GM12878 (cell line): ENCODE results near the gene HPGD. TPM values are rescaled to one million over a fixed set of nuclear protein-coding genes. Genes with fewer than 3 reads are reported as not detected.

Source experiments
- ATAC-seq: fragments of 200-7000 bp; cut with Tn5 transposase; 3 replicates; pipeline ENCODE4 v1.9.1; 2020; ENCODE audit warnings: mild to moderate bottlenecking, moderate library complexity
- BruUV-seq: library from RNA; stranded (reverse); fragments of 400-500 nt; replicated peaks from 2 replicates; lab custom pipeline; 2021; lab: Mats Ljungman, UMichigan
- CTCF ChIA-PET: fragments of 300-600 bp; sonication (Branson Sonifier 250); formaldehyde crosslinking; extraction: SDS; loops from one replicate; lab custom pipeline; 2021; ENCODE audit warnings: inconsistent platforms; lab: Yijun Ruan, JAX
- POLR2A ChIA-PET: fragments of 350-600 bp; formaldehyde crosslinking; extraction: SDS; loops from one replicate; lab custom pipeline; 2021; ENCODE audit warnings: inconsistent platforms; lab: Charles Lee
- RAD21 ChIA-PET: fragments of 300-600 bp; sonication (Branson Sonifier 250); formaldehyde crosslinking; loops from one replicate; lab custom pipeline; 2023; ENCODE audit warnings: antibody characterized with exemption; ENCODE audit not compliant: unreplicated experiment; lab: Charles Lee
- SMC1A ChIA-PET: fragments of 300-600 bp; sonication (Branson Sonifier 250); formaldehyde crosslinking; loops from one replicate; lab custom pipeline; 2023; ENCODE audit not compliant: unreplicated experiment, uncharacterized antibody; lab: Charles Lee
- DNase-seq: peaks from one replicate; pipeline ENCODE4 v3.0.0-alpha.2; 2011; ENCODE audit warnings: low read depth, low spot score
- FAIRE-seq: peaks from 3 replicates; lab custom pipeline; 2011; peaks lifted over from hg19 to GRCh38; lab: Jason Lieb, UNC
- H2AFZ ChIP-seq: 2 replicates; pipeline ENCODE4 v1.6.0; 2011; ENCODE audit warnings: low read depth, low read length, control low read depth; ENCODE audit not compliant: control insufficient read depth
- H3K27ac ChIP-seq: 2 replicates; pipeline ENCODE4 v1.5.1; 2011; ENCODE audit warnings: control low read depth; ENCODE audit not compliant: control insufficient read depth, insufficient read depth
- H3K27me3 ChIP-seq, 2 experiments: replicated peaks in 1 of 2; 2 replicates each; pipeline versions ENCODE4 v1.6.0 to v1.6.1; 2011; ENCODE audit warnings: low read length in 1 of 2; ENCODE audit not compliant: control insufficient read depth in 2 of 2, insufficient read depth in 2 of 2
- H3K36me3 ChIP-seq, 2 experiments: 2 replicates each; pipeline ENCODE4 v1.5.1; 2011; ENCODE audit warnings: low read length in 1 of 2; ENCODE audit not compliant: control insufficient read depth in 2 of 2, insufficient read depth in 2 of 2
- H3K4me1 ChIP-seq: 2 replicates; pipeline ENCODE4 v1.6.1; 2011; ENCODE audit warnings: mild to moderate bottlenecking, low read length, moderate library complexity, mixed read lengths; ENCODE audit not compliant: control insufficient read depth, insufficient read depth
- H3K4me2 ChIP-seq: 2 replicates; pipeline ENCODE4 v1.6.0; 2011; ENCODE audit warnings: control low read depth; ENCODE audit not compliant: control insufficient read depth, insufficient read depth
- H3K4me3 ChIP-seq: fragments of 200-600 bp; sonication (generic); 2 replicates; pipeline ENCODE4 v1.5.1; 2016
- H3K79me2 ChIP-seq: 2 replicates; pipeline ENCODE4 v1.6.0; 2011; ENCODE audit warnings: low read length; ENCODE audit not compliant: control insufficient read depth, insufficient read depth
- H3K9ac ChIP-seq: 2 replicates; pipeline ENCODE4 v1.8.0; 2011; ENCODE audit warnings: low read length, control low read depth, mixed read lengths; ENCODE audit not compliant: control insufficient read depth, insufficient read depth
- H3K9me3 ChIP-seq: replicated peaks from 3 replicates; pipeline ENCODE4 v1.5.1; 2011; ENCODE audit warnings: mild to moderate bottlenecking, low read length; ENCODE audit not compliant: control insufficient read depth, insufficient read depth
- H4K20me1 ChIP-seq: 2 replicates; pipeline ENCODE4 v1.6.0; 2011; ENCODE audit not compliant: control insufficient read depth, insufficient read depth
- EED ChIP-seq: sonication (generic); IDR thresholded peaks from 2 replicates; pipeline ENCODE4 v1.6.1; 2016; ENCODE audit warnings: antibody characterized with exemption, low read depth
- FOXM1 ChIP-seq: IDR thresholded peaks from 2 replicates; pipeline ENCODE4 v1.6.1; 2012; ENCODE audit warnings: low read depth, mild to moderate bottlenecking, inconsistent platforms, low read length, moderate library complexity
- RB1 ChIP-seq: fragments of 450-650 bp; formaldehyde crosslinking; IDR thresholded peaks from 2 replicates; pipeline ENCODE4 v1.6.1; 2017; ENCODE audit warnings: mild to moderate bottlenecking, borderline replicate concordance
- SMARCA5 ChIP-seq: fragments of 450-650 bp; IDR thresholded peaks from 2 replicates; pipeline ENCODE4 v1.6.1; 2017; ENCODE audit warnings: mild to moderate bottlenecking
- YBX1 ChIP-seq: fragments of 450-650 bp; IDR thresholded peaks from 2 replicates; pipeline ENCODE4 v1.6.1; 2016; ENCODE audit warnings: antibody characterized with exemption
- ZBED1 ChIP-seq: IDR thresholded peaks from 2 replicates; pipeline ENCODE4 v1.6.1; 2016; ENCODE audit warnings: borderline replicate concordance
- WGBS: methylation state at CpG from one replicate; pipeline ENCODE4 v1.1.6; 2016; ENCODE audit warnings: low lambda C conversion rate; ENCODE audit not compliant: insufficient replicate concordance, insufficient coverage; ENCODE audit errors: missing lambda C conversion rate; 5-methylcytosine and 5-hydroxymethylcytosine counted together
- in situ Hi-C: fragments of 300-500 bp; cut with MboI; formaldehyde crosslinking; loops from 9 replicates; pipeline ENCODE4 v1.14.3; 2018; ENCODE audit warnings: mixed read lengths
- intact Hi-C: fragments of 100-400 bp; cut with micrococcal nuclease; formaldehyde crosslinking; loops from one replicate; pipeline ENCODE4 v1.14.2; 2022; ENCODE audit not compliant: unreplicated experiment
- polyA plus RNA-seq, 11 experiments: library from polyadenylated mRNA; depleted of rRNA in 4 of 11; unstranded in 6 of 11; stranded (reverse) in 5 of 11; fragments of >200 nt; fragmentation: Nextera tagmentation in 4 of 11; fragmentation: Illumina TruSeq in 1 of 11; extraction: Ambion mirVana in 4 of 11; extraction: Trizol in 1 of 11; gene quantifications; 1 replicate in 1 of 11; 2 replicates in 10 of 11; pipeline versions ENCODE4 v1.2.1 to v1.2.3, GENCODE V29; 2011 to 2016; ENCODE audit warnings: inconsistent platforms in 2 of 11, missing spikeins in 2 of 11, low read depth in 1 of 11
- total RNA-seq, 4 experiments: library from RNA; depleted of rRNA in 3 of 4; stranded (reverse); fragments of >200 nt in 3 of 4; fragmentation: Illumina TruSeq in 1 of 4; extraction: Trizol in 1 of 4; gene quantifications; 2 replicates each; pipeline versions ENCODE4 v1.2.1 to v1.2.3, GENCODE V29; 2013 to 2021
- TF ChIP-seq, protein P1 (sequence below): fragments of 450-650 bp; conservative IDR thresholded peaks from 2 replicates; pipeline ENCODE4 v1.6.1; 2017; ENCODE audit warnings: mild to moderate bottlenecking, moderate library complexity
- TF ChIP-seq, protein P2 (sequence below): fragments of 450-650 bp; IDR thresholded peaks from 2 replicates; pipeline ENCODE4 v1.6.1; 2017; ENCODE audit warnings: borderline replicate concordance
- TF ChIP-seq, protein P3 (sequence below): IDR thresholded peaks from 2 replicates; pipeline ENCODE4 v1.6.1; 2011; ENCODE audit warnings: borderline replicate concordance, low read depth, mild to moderate bottlenecking, moderate library complexity, low read length; ENCODE audit not compliant: insufficient read depth, poor library complexity, severe bottlenecking

Gene HPGD
- total and polyA plus RNA-seq, 10 of the 15 experiments (the other 5 are each of a cell fraction or from before 2014, with no cell fraction given), result 0.07 to 0.41 (median 0.24) TPM; not detected in 7

DNA sequence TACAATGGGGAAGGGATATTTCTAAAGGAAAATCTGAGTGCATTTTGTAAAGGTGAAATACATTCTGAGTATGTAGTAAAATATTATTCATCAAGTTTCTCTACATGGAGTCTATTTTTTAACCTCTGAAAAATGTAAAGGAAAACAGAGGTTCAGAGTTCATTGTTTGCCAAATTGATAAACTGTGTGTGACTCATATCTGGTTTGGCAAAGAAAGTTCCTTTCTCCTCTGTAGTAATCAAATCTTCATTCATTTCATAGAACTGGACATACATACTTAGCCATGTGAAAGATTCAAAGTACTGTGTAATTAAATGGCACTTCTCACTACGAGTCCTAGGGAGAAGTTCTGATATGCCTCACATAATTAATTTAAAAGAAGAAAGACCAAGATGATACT, 61.6 kb downstream of the HPGD start:
- no peak overlapping the region for H2AFZ ChIP-seq
- no TSS peak for BruUV-seq
- no peak for FAIRE-seq
- no peak for TF ChIP-seq ZBED1
- TF ChIP-seq, protein P1, sequence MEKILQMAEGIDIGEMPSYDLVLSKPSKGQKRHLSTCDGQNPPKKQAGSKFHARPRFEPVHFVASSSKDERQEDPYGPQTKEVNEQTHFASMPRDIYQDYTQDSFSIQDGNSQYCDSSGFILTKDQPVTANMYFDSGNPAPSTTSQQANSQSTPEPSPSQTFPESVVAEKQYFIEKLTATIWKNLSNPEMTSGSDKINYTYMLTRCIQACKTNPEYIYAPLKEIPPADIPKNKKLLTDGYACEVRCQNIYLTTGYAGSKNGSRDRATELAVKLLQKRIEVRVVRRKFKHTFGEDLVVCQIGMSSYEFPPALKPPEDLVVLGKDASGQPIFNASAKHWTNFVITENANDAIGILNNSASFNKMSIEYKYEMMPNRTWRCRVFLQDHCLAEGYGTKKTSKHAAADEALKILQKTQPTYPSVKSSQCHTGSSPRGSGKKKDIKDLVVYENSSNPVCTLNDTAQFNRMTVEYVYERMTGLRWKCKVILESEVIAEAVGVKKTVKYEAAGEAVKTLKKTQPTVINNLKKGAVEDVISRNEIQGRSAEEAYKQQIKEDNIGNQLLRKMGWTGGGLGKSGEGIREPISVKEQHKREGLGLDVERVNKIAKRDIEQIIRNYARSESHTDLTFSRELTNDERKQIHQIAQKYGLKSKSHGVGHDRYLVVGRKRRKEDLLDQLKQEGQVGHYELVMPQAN, result no peak
- TF ChIP-seq EED, result no peak
- TF ChIP-seq, protein P2, sequence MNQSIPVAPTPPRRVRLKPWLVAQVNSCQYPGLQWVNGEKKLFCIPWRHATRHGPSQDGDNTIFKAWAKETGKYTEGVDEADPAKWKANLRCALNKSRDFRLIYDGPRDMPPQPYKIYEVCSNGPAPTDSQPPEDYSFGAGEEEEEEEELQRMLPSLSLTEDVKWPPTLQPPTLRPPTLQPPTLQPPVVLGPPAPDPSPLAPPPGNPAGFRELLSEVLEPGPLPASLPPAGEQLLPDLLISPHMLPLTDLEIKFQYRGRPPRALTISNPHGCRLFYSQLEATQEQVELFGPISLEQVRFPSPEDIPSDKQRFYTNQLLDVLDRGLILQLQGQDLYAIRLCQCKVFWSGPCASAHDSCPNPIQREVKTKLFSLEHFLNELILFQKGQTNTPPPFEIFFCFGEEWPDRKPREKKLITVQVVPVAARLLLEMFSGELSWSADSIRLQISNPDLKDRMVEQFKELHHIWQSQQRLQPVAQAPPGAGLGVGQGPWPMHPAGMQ, result no peak
- TF ChIP-seq, protein P3, sequence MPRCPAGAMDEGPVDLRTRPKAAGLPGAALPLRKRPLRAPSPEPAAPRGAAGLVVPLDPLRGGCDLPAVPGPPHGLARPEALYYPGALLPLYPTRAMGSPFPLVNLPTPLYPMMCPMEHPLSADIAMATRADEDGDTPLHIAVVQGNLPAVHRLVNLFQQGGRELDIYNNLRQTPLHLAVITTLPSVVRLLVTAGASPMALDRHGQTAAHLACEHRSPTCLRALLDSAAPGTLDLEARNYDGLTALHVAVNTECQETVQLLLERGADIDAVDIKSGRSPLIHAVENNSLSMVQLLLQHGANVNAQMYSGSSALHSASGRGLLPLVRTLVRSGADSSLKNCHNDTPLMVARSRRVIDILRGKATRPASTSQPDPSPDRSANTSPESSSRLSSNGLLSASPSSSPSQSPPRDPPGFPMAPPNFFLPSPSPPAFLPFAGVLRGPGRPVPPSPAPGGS, result no peak
- no peak for TF ChIP-seq YBX1
- no peak for TF ChIP-seq FOXM1
- TF ChIP-seq RB1, result no peak
- TF ChIP-seq SMARCA5, result no peak
- TF ChIP-seq, all 136 proteins: peak for 0
- ChIA-PET POLR2A (no interaction called here), RAD21 (no interaction called here), CTCF (no interaction called here), SMC1A (no interaction called here)
- ATAC-seq, result no peak
- intact Hi-C loops (no loop called here), in situ Hi-C loops (no loop called here)
- Histone ChIP-seq H3K4me2 (no peak overlapping the region), H4K20me1 (no peaks in the 10 kb centered on the region), H3K27ac (no peak overlapping the region), H3K79me2 (no peaks in the 10 kb centered on the region), H3K4me3 (no peak overlapping the region), H3K4me1 (no peaks in the 10 kb centered on the region), H3K27me3 (no peaks in the 10 kb centered on the region), H3K9me3 (no peaks in the 10 kb centered on the region), H3K36me3 (no peaks in the 10 kb centered on the region), H3K9ac (no peak overlapping the region)
- DNase-seq, result no peak
- WGBS, result 0% methylated on average over 1 of the region's 1 CpG
